Kidney (tissue), 14 donors: ENCODE data around the gene NAA35. TPM values are rescaled to one million over a fixed set of nuclear protein-coding genes. Genes with fewer than 3 reads are reported as not detected.

Experiments used
- DNase-seq, 5 donors: peaks; one replicate each; pipeline ENCODE4 v3.0.0-alpha.2; 2013 to 2020
- FAIRE-seq: peaks from 2 replicates; lab custom pipeline; 2012; peaks lifted over from hg19 to GRCh38; lab: Jason Lieb, UNC
- H3K27ac ChIP-seq, 2 donors: one replicate each; pipeline ENCODE4 v1.7.0; 2013; ENCODE audit warnings: low read depth in 2 of 2, low read length in 2 of 2, inconsistent platforms in 1 of 2
- H3K27me3 ChIP-seq: one replicate; pipeline ENCODE4 v1.7.1; 2013; ENCODE audit warnings: low read length, inconsistent platforms; ENCODE audit not compliant: control insufficient read depth, insufficient read depth
- H3K36me3 ChIP-seq, 3 donors: one replicate each; pipeline versions ENCODE4 v1.7.0 to v1.7.1; 2013; ENCODE audit warnings: low read length in 3 of 3, control low read depth in 1 of 3, inconsistent platforms in 1 of 3; ENCODE audit not compliant: insufficient read depth in 3 of 3, control insufficient read depth in 2 of 3
- H3K4me1 ChIP-seq, 3 donors: one replicate each; pipeline versions ENCODE4 v1.7.0 to v1.7.1; 2013; ENCODE audit warnings: low read length in 3 of 3, inconsistent platforms in 1 of 3, low read depth in 1 of 3; ENCODE audit not compliant: control insufficient read depth in 2 of 3, insufficient read depth in 2 of 3
- H3K4me3 ChIP-seq, 3 donors: one replicate each; pipeline versions ENCODE4 v1.7.0 to v1.8.1; 2013; ENCODE audit warnings: low read length in 3 of 3, control low read depth in 1 of 3, inconsistent platforms in 1 of 3
- H3K9ac ChIP-seq, 3 donors: one replicate each; pipeline versions ENCODE4 v1.7.0 to v1.7.1; 2013; ENCODE audit warnings: low read length in 3 of 3, control low read depth in 1 of 3, inconsistent platforms in 1 of 3
- H3K9me3 ChIP-seq, 3 donors: one replicate each; pipeline versions ENCODE4 v1.7.0 to v1.7.1; 2013; ENCODE audit warnings: low read length in 3 of 3, control low read depth in 1 of 3, inconsistent platforms in 1 of 3; ENCODE audit not compliant: control insufficient read depth in 2 of 3, insufficient read depth in 1 of 3
- intact Hi-C: fragments of 100-400 bp; cut with DNase I; formaldehyde crosslinking; loops from one replicate; pipeline ENCODE4 v1.11.1; 2022
- polyA plus RNA-seq: library from polyadenylated mRNA; stranded (reverse); fragments of 350-450 nt; fragmentation: Illumina TruSeq; extraction: RNeasy Lipid Tissue Mini Kit (QIAGEN cat#74804); gene quantifications from one replicate; pipeline ENCODE4 v1.2.3, GENCODE V29; 2014; ENCODE audit warnings: low read depth, low replicate concordance; ENCODE audit not compliant: insufficient read depth
- total RNA-seq: library from RNA; stranded (reverse); fragmentation: NEBNext Ultra II Directional; extraction: Animal tissue kit (Norgen Biotek cat#: 25700); gene quantifications from one replicate; pipeline ENCODE4 v1.2.1, GENCODE V29; 2021
- TF ChIP-seq, protein P1 (sequence below): IDR thresholded peaks from 3 replicates; pipeline ENCODE4 v1.5.1; 2012; ENCODE audit warnings: mild to moderate bottlenecking, moderate library complexity, borderline replicate concordance; ENCODE audit not compliant: insufficient read depth; ENCODE audit errors: extremely low read depth
- donor health status: control.
- donor health status: control.
- donor health status: control.
- donor health status: control.
- donor health status: control.
- donor health status: DM: yes; HTN: yes; CAD: no.
- donor health status: Normal renal cell carcinoma (clear cell type).

NAA35 gene
- total and polyA plus RNA-seq, 2 donors from 2014 or later, result 10.8 to 25.3 TPM

DNA sequence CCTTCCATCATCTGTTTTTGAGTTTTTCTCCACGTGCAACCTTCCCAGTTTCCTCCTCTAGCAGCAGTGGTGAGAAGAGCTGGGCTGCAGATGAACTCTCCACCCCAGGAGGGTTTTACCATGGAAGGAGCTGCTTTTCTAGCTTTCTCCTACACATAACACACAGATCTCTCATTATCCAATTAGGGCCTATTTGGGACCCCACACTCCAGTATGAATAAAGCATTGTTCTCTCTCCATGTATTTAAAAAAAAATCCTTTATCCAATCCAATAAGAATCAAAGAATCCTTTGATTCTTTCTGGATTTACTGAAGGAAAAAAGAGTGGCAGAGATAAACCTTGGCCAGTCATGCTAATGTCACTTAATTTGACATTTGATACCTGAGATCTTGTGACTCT is 31.6 kb upstream of the NAA35 start:
- Histone ChIP-seq H3K4me3 (no peak overlapping the region), H3K27me3 (no peaks in the 10 kb centered on the region), H3K36me3 (no peaks in the 10 kb centered on the region), H3K9me3 (no peaks in the 10 kb centered on the region), H3K9ac (no peak overlapping the region), H3K27ac (no peak overlapping the region), H3K4me1 (no peaks in the 10 kb centered on the region)
- DNase-seq (no peak), FAIRE-seq (no peak)
- intact Hi-C loops, result no loop called here
- TF ChIP-seq, protein P1, sequence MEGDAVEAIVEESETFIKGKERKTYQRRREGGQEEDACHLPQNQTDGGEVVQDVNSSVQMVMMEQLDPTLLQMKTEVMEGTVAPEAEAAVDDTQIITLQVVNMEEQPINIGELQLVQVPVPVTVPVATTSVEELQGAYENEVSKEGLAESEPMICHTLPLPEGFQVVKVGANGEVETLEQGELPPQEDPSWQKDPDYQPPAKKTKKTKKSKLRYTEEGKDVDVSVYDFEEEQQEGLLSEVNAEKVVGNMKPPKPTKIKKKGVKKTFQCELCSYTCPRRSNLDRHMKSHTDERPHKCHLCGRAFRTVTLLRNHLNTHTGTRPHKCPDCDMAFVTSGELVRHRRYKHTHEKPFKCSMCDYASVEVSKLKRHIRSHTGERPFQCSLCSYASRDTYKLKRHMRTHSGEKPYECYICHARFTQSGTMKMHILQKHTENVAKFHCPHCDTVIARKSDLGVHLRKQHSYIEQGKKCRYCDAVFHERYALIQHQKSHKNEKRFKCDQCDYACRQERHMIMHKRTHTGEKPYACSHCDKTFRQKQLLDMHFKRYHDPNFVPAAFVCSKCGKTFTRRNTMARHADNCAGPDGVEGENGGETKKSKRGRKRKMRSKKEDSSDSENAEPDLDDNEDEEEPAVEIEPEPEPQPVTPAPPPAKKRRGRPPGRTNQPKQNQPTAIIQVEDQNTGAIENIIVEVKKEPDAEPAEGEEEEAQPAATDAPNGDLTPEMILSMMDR, result no peak

DNA sequence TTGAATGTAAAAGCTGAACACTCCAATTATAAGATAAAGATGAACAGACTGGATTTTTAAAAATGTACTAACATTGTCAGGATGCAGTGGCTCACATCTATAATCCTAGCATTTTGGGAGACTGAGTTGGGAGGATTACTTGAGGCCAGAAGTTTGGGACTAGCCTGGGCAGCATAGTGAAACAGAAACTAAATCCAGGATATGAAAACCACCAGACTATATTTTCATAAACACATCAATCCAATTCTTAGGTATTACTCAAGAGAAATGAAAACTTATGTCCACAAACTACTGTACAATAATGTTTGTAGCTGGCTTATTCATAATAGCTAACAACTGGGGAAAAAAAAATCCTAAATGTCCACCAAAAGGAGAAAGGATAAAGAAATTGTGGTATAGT is 26.8 kb upstream of the NAA35 start:
- H3K4me3 ChIP-seq, result no peak overlapping the region
- no peaks in the 10 kb centered on the region for H3K4me1 ChIP-seq
- TF ChIP-seq, protein P1, result no peak
- DNase-seq (no peak), FAIRE-seq (no peak)
- no peak overlapping the region for H3K9ac ChIP-seq
- H3K9me3 ChIP-seq, result no peaks in the 10 kb centered on the region
- H3K27me3 ChIP-seq, result no peaks in the 10 kb centered on the region
- intact Hi-C loops, result no loop called here
- H3K27ac ChIP-seq, result no peak overlapping the region
- H3K36me3 ChIP-seq, result no peaks in the 10 kb centered on the region

GRCh38 chr9:85917756-85918155 is 23.2 kb upstream of the NAA35 start:
- Histone ChIP-seq H3K9ac (no peak overlapping the region), H3K27ac (no peak overlapping the region), H3K4me3 (no peak overlapping the region), H3K9me3 (no peaks in the 10 kb centered on the region), H3K4me1 (no peaks in the 10 kb centered on the region), H3K36me3 (no peaks in the 10 kb centered on the region), H3K27me3 (no peaks in the 10 kb centered on the region)
- intact Hi-C loops, result no loop called here
- FAIRE-seq, result no peak
- TF ChIP-seq, protein P1, result no peak
- no peak for DNase-seq

DNA sequence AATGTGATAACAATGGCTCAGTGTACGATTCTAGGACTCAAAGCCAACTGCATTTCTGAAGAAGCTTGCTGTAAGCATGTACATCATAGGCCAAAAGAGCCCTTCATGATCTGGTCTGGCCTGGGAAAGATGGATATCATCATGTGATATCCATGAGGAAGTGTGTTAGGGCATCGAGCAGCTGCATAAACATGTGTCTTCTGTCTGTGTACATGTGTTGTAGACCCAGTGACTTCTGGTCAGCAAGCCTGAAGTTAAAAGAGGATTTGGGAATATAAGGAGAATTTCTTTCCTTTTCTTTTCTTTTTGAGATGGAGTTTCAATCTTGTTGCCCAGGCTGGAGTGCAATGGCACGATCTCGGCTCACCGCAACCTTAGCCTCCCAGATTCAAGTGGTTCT is 15.5 kb upstream of the NAA35 start:
- no peak for DNase-seq
- H3K9me3 ChIP-seq, result no peaks in the 10 kb centered on the region
- no peaks in the 10 kb centered on the region for H3K27me3 ChIP-seq
- H3K36me3 ChIP-seq, result no peaks in the 10 kb centered on the region
- intact Hi-C loops, result no loop called here
- H3K4me1 ChIP-seq, result no peaks in the 10 kb centered on the region
- H3K9ac ChIP-seq, result no peak overlapping the region
- TF ChIP-seq, protein P1, result no peak
- FAIRE-seq, result no peak
- H3K27ac ChIP-seq, result no peak overlapping the region
- no peak overlapping the region for H3K4me3 ChIP-seq
